Spinal cord (tissue), 10 donors: Measurements from ENCODE around the gene SCAF8. TPM values are rescaled to one million over a fixed set of nuclear protein-coding genes. Genes with fewer than 3 reads are reported as not detected.
"Not testable (repeated sequence)": the region's sequence is repeated elsewhere in the genome, so short reads cannot be mapped to it uniquely, and the experiment has no call there.

Source experiments
- DNase-seq, 6 donors: peaks; one replicate each; pipeline versions ENCODE4 v3.0.0 to v3.0.0-alpha.2; 2013 to 2015; ENCODE audit warnings: low spot score in 6 of 6, low read depth in 4 of 6
- H3K27ac ChIP-seq: one replicate; pipeline ENCODE4 v1.5.1; 2013; ENCODE audit warnings: low read depth, low read length, control low read depth
- H3K27me3 ChIP-seq: one replicate; pipeline ENCODE4 v1.6.1; 2013; ENCODE audit warnings: low read length; ENCODE audit not compliant: control insufficient read depth, insufficient read depth
- H3K36me3 ChIP-seq: one replicate; pipeline ENCODE4 v1.6.1; 2013; ENCODE audit warnings: low read length; ENCODE audit not compliant: control insufficient read depth, insufficient read depth
- H3K4me1 ChIP-seq: one replicate; pipeline ENCODE4 v1.6.1; 2013; ENCODE audit warnings: low read length; ENCODE audit not compliant: control insufficient read depth, insufficient read depth
- H3K4me3 ChIP-seq: one replicate; pipeline ENCODE4 v1.5.1; 2013; ENCODE audit warnings: low read depth, low read length, control low read depth
- H3K9me3 ChIP-seq: one replicate; pipeline ENCODE4 v1.6.1; 2013; ENCODE audit warnings: low read length; ENCODE audit not compliant: control insufficient read depth, insufficient read depth
- WGBS: methylation state at CpG from one replicate; pipeline ENCODE4 v1.1.5; 2013; ENCODE audit warnings: missing lambda C conversion rate; ENCODE audit not compliant: insufficient coverage; 5-methylcytosine and 5-hydroxymethylcytosine counted together
- polyA plus RNA-seq, 2 donors: library from polyadenylated mRNA; unstranded; fragments of 120-200 nt; gene quantifications; one replicate each; pipeline ENCODE4 v1.2.1, GENCODE V29; 2013; ENCODE audit not compliant: insufficient read length in 2 of 2
- total RNA-seq, 2 donors: library from RNA; depleted of rRNA in 1 of 2; stranded (reverse); fragments of 120-200 nt in 1 of 2; fragments of >200 nt in 1 of 2; gene quantifications; one replicate each; pipeline versions ENCODE4 v1.2.3 to v1.2.4, GENCODE V29; 2013 to 2014
- donor health status: healthy.

SCAF8 gene
- total and polyA plus RNA-seq, 4 donors = 31.1 to 69.8 (median 45.4) TPM

- H3K36me3 ChIP-seq = peaks cover 19% of the 10 kb centered on the region
- H3K27me3 ChIP-seq = no peaks in the 10 kb centered on the region
- peak in 1 of 6 donors; percentile 17 for DNase-seq
- H3K4me3 ChIP-seq = no peak overlapping the region
- H3K4me1 ChIP-seq = no peaks in the 10 kb centered on the region
- H3K9me3 ChIP-seq = no peaks in the 10 kb centered on the region
- WGBS = 95% methylated on average over 2 of the region's 5 CpGs
- H3K27ac ChIP-seq = no peak overlapping the region
Observed at GRCh38 chr6:154791556-154792317, 58.5 kb downstream of the SCAF8 start.

DNA sequence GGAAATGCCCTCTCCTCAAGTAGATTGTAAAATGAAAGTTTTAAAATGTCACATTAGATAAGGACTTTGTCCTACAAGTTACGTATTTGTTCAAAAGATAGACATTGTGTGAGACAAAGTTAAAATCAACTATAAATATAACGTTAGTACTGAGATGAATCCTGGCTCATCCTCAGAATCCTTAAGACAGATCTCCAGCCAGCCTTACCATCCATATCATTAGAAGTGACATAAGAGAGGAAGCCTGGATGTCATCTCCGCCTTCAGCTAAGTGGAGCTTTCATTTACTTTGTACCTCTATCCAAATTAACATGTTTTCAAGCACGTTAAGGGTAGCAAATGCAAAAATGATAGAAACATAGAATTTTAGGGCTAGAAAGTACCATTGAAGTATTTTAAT is 59.1 kb downstream of the SCAF8 start:
- no peak overlapping the region for H3K27ac ChIP-seq
- peak in 1 of 6 donors; percentile 7 for DNase-seq

DNA sequence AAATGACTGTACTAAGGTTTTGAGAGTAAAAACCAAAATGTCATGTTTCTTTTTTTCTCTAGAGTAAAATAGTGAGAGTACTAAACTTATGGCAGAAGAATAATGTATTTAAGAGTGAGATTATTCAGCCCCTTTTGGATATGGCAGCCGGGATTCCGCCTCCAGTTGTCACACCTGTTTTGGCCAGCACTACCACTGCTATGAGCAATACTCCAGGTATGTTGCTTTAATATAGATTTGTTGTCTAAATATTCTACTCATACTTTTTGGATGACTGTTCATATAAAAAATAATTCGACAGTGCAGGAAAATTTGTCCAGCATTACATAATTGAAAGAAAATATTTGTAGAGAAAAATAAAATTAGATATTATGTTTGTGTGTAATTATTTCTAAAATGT is 59.5 kb downstream of the SCAF8 start:
- Histone ChIP-seq H3K27ac (no peak overlapping the region), H3K36me3 (peaks cover 19% of the 10 kb centered on the region), H3K27me3 (no peaks in the 10 kb centered on the region), H3K4me1 (no peaks in the 10 kb centered on the region), H3K4me3 (no peak overlapping the region), H3K9me3 (no peaks in the 10 kb centered on the region)
- whole genome bisulfite sequencing = no CpG with 5 or more reads among the region's 3 CpGs
- no peak for DNase-seq

More for the DNA sequence above, 59.1 kb downstream of the SCAF8 start:
- Histone ChIP-seq H3K36me3 (peaks cover 19% of the 10 kb centered on the region), H3K4me1 (no peaks in the 10 kb centered on the region), H3K27me3 (no peaks in the 10 kb centered on the region), H3K9me3 (no peaks in the 10 kb centered on the region), H3K4me3 (no peak overlapping the region)
- WGBS = no CpG with 5 or more reads among the region's 4 CpGs

DNA sequence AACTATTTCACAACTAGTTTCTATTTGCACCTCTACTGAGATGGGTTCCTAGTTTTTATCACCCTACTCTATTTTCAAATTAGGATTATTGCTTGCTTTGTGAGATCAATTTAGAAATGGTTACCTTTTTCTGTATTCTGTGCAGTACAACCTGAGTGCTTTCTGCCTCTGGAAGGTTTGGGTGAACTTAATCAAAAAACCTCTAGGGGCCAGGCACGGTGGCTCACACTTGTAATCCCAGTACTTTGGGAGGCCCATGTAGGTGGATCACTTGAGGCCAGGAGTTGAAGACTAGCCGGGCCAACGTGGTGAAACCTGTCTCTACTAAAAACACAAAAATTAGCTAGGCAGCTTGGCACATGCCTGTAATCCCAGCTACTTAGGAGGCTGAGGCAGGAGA is 63.3 kb downstream of the SCAF8 start:
- Histone ChIP-seq H3K36me3 (peaks cover 22% of the 10 kb centered on the region), H3K4me3 (no peak overlapping the region)
- DNase-seq = no peak

GRCh38 chr6:154797857-154798256 is 64.6 kb downstream of the SCAF8 start:
- Histone ChIP-seq H3K27me3 (no peaks in the 10 kb centered on the region), H3K36me3 (peaks cover 24% of the 10 kb centered on the region), H3K9me3 (no peaks in the 10 kb centered on the region), H3K27ac (no peak overlapping the region), H3K4me1 (no peaks in the 10 kb centered on the region), H3K4me3 (no peak overlapping the region)
- no peak for DNase-seq
- WGBS = no CpG with 5 or more reads among the region's 3 CpGs

More for the DNA sequence above, 63.3 kb downstream of the SCAF8 start:
- Histone ChIP-seq H3K27me3 (no peaks in the 10 kb centered on the region), H3K27ac (no peak overlapping the region), H3K9me3 (no peaks in the 10 kb centered on the region), H3K4me1 (no peaks in the 10 kb centered on the region)
- 100% methylated on average over 1 of the region's 3 CpGs for WGBS

- no peak overlapping the region for H3K27ac ChIP-seq
- H3K4me1 ChIP-seq = no peaks in the 10 kb centered on the region
- H3K4me3 ChIP-seq = no peak overlapping the region
- no peaks in the 10 kb centered on the region for H3K27me3 ChIP-seq
- peaks cover 17% of the 10 kb centered on the region for H3K36me3 ChIP-seq
- DNase-seq = no peak
- H3K9me3 ChIP-seq = no peaks in the 10 kb centered on the region
Observed at GRCh38 chr6:154800338-154800737, 67.1 kb downstream of the SCAF8 start.

- Histone ChIP-seq H3K4me1 (no peaks in the 10 kb centered on the region), H3K36me3 (peaks cover 11% of the 10 kb centered on the region), H3K9me3 (no peaks in the 10 kb centered on the region), H3K27ac (no peak overlapping the region), H3K4me3 (no peak overlapping the region), H3K27me3 (no peaks in the 10 kb centered on the region)
- WGBS = no CpG with 5 or more reads among the region's 2 CpGs
- peak in 5 of 6 donors; percentile 4 to 76 (median 15) for DNase-seq
Observed at GRCh38 chr6:154805288-154805911, 72.2 kb downstream of the SCAF8 start.

GRCh38 chr6:154806804-154807203 is 73.6 kb downstream of the SCAF8 start:
- WGBS = no CpG with 5 or more reads among the region's 3 CpGs
- no peaks in the 10 kb centered on the region for H3K9me3 ChIP-seq
- H3K4me3 ChIP-seq = no peak overlapping the region
- no peaks in the 10 kb centered on the region for H3K4me1 ChIP-seq
- DNase-seq = no peak
- H3K27ac ChIP-seq = no peak overlapping the region
- peaks cover 11% of the 10 kb centered on the region for H3K36me3 ChIP-seq
- no peaks in the 10 kb centered on the region for H3K27me3 ChIP-seq

- peaks cover 24% of the 10 kb centered on the region for H3K36me3 ChIP-seq
- WGBS = no CpG with 5 or more reads among the region's 3 CpGs
- H3K27ac ChIP-seq = not testable (repeated sequence)
Observed at GRCh38 chr6:154811663-154812062, 78.4 kb downstream of the SCAF8 start.

DNA sequence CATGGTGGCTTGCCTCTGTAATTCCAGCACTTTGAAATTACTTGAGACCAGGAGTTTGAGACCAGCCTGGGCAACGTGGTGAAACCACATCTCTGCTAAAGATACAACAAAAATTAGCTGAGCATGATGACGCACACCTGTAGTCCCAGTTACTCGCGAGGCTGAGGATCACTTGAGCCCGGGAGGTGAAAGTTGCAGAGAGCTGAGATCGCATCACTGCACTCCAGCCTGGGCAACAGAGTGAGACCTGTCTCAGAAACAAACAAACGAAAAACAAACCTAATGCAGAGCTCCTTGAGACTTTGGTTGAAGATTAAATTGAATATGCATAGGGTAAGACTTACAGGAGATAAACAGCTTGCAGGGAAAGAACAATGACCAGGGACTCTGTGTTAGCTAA is 80.8 kb downstream of the SCAF8 start:
- peaks cover 19% of the 10 kb centered on the region for H3K36me3 ChIP-seq
- no peak overlapping the region for H3K4me3 ChIP-seq

More at GRCh38 chr6:154811663-154812062, 78.4 kb downstream of the SCAF8 start:
- H3K27me3 ChIP-seq, H3K4me1 ChIP-seq, H3K9me3 ChIP-seq, DNase-seq, H3K4me3 ChIP-seq: not testable (repeated sequence)

More for the DNA sequence above, 80.8 kb downstream of the SCAF8 start:
- no peaks in the 10 kb centered on the region for H3K27me3 ChIP-seq
- no peak overlapping the region for H3K27ac ChIP-seq
- no peaks in the 10 kb centered on the region for H3K4me1 ChIP-seq
- H3K9me3 ChIP-seq = no peaks in the 10 kb centered on the region
- 94% methylated on average over 7 of the region's 7 CpGs for WGBS
- DNase-seq = no peak
